ENCODE measurements around the gene ADARB1. TPM values are rescaled to one million over a fixed set of nuclear protein-coding genes. Genes with fewer than 3 reads are reported as not detected.

The ADARB1 gene
- total and polyA plus RNA-seq, 2 experiments from 2014 or later: 4.8 to 14.8 TPM

DNA sequence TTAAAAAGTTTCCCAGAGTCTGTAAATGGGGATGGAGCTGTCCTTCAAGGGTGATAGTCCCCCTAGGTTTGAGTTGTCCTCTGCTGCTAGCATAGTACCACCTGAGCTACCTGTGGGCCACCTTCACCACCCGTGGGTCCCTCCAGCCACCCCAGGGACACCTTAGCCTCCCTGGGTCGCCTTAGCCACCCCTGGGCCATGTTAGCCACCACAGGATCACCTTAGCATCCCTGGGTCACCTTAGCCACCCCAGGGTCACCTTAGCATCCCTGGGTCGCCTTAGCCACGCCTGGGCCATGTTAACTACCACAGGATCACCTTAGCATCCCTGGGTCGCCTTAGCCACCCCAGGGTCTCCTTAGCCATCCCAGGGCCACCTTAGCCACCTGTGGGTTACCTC is 67.1 kb downstream of the ADARB1 start (continued):
- TF ChIP-seq STAT1 (IDR thresholded peaks at IDR 0.05; ENCODE audit: unreplicated experiment): no peak
- TF ChIP-seq NANOG (IDR thresholded peaks at IDR 0.05; ENCODE audit: borderline replicate concordance): no peak

DNA sequence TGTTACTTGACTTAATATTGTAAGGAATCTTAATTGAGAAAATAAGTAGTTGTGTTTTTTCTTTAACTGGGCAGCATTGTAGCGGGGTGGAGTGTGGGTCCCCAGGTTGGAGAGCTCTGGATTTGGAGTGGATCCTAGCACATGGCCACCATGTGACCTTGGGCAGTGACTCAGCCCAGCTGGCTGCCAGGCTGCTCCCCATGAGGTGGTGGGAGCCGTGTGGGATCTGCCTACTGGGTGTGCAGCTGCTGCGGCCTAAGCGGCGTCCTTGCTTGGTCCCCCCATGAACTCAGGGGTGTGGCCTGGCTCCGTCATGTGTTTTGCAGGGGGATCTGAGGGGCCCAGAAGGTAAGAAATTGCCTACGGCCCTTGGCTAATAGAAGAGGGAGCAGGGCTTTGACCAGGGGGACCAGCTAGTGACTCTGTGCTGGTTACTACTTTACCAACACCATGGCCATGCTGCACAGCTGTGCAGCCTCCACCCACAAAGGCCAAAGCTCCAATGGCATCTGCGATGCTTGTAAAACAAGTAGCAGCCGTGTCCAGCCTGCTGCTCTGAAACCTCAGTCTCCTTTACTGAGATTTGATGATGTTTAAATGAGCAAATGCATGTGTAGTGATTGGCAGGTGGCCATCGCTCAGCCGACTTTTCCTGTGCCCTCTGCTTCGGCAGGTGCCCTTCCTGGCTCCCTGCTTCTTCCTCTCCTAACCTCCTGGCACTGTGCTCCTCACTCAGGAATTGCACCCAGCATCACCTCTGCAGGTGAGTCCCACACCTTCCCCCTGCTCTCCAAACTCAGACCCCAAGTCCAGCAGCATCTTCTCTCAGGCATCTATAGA is 68.3 kb downstream of the ADARB1 start:
- no peak for ATAC-seq
- DNase-seq (ENCODE audit: low spot score): no peak
- H3K36me3 ChIP-seq (ENCODE audit: insufficient read depth): no peaks in the 10 kb centered on the region
- H3F3A ChIP-seq (replicated peaks; ENCODE audit: low read depth): no peaks in the 10 kb centered on the region
- Mint-ChIP-seq H3K27ac (no peak overlapping the region), H3K4me3 (no peak overlapping the region), H3K4me1 (no peaks in the 10 kb centered on the region; the same call in 2 of the 3 replicates), H3K36me3 (ENCODE audit: low read depth) (no peaks in the 10 kb centered on the region), H3K27me3 (ENCODE audit: insufficient read depth, low read depth, poor library complexity) (peaks cover 6% of the 10 kb centered on the region), H3K9me3 (no peaks in the 10 kb centered on the region)
- no peak overlapping the region for H3K27ac ChIP-seq (ENCODE audit: low read depth)
- no peak overlapping the region for H3K4me3 ChIP-seq
- H3K4me1 ChIP-seq (ENCODE audit: insufficient read depth): no peaks in the 10 kb centered on the region
- no peak overlapping the region for H2AFZ ChIP-seq
- no peaks in the 10 kb centered on the region for H3K27me3 ChIP-seq (ENCODE audit: insufficient read depth)
- no peak overlapping the region for H3K4me2 ChIP-seq
- TF ChIP-seq STAT1 (IDR thresholded peaks at IDR 0.05; ENCODE audit: unreplicated experiment): no peak
- TF ChIP-seq EZH2 (IDR thresholded peaks at IDR 0.05; ENCODE audit: low read depth, unreplicated experiment): no peak
- no peak for TF ChIP-seq POLR2AphosphoS5 (IDR thresholded peaks at IDR 0.05; ENCODE audit: low read depth)
- TF ChIP-seq, protein P1, sequence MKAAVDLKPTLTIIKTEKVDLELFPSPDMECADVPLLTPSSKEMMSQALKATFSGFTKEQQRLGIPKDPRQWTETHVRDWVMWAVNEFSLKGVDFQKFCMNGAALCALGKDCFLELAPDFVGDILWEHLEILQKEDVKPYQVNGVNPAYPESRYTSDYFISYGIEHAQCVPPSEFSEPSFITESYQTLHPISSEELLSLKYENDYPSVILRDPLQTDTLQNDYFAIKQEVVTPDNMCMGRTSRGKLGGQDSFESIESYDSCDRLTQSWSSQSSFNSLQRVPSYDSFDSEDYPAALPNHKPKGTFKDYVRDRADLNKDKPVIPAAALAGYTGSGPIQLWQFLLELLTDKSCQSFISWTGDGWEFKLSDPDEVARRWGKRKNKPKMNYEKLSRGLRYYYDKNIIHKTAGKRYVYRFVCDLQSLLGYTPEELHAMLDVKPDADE (IDR thresholded peaks at IDR 0.05): no peak
- no peak for TF ChIP-seq NANOG (IDR thresholded peaks at IDR 0.05; ENCODE audit: borderline replicate concordance)
- TF ChIP-seq ZNF114 (CRISPR knock-in tag; IDR thresholded peaks at IDR 0.05): no peak
- TF ChIP-seq, protein P2, sequence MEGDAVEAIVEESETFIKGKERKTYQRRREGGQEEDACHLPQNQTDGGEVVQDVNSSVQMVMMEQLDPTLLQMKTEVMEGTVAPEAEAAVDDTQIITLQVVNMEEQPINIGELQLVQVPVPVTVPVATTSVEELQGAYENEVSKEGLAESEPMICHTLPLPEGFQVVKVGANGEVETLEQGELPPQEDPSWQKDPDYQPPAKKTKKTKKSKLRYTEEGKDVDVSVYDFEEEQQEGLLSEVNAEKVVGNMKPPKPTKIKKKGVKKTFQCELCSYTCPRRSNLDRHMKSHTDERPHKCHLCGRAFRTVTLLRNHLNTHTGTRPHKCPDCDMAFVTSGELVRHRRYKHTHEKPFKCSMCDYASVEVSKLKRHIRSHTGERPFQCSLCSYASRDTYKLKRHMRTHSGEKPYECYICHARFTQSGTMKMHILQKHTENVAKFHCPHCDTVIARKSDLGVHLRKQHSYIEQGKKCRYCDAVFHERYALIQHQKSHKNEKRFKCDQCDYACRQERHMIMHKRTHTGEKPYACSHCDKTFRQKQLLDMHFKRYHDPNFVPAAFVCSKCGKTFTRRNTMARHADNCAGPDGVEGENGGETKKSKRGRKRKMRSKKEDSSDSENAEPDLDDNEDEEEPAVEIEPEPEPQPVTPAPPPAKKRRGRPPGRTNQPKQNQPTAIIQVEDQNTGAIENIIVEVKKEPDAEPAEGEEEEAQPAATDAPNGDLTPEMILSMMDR (conservative IDR thresholded peaks at IDR 0.05; ENCODE audit: low read depth in 2 of 2): no peak
- TF ChIP-seq ZNF331 (CRISPR knock-in tag; IDR thresholded peaks at IDR 0.05; ENCODE audit: low read depth): no peak
- no peak for TF ChIP-seq CREB1 (CRISPR knock-in tag; IDR thresholded peaks at IDR 0.05; ENCODE audit: low read depth)
- H4K20me1 ChIP-seq (replicated peaks; ENCODE audit: insufficient read depth): 0 out of 2 replicates have a peak, but pooled peaks cover 4% of the 10 kb centered on the region
- H3K9me2 ChIP-seq (ENCODE audit: insufficient read depth): no peaks in the 10 kb centered on the region
- H3K79me2 ChIP-seq (replicated peaks; ENCODE audit: insufficient read depth): no peaks in the 10 kb centered on the region

DNA sequence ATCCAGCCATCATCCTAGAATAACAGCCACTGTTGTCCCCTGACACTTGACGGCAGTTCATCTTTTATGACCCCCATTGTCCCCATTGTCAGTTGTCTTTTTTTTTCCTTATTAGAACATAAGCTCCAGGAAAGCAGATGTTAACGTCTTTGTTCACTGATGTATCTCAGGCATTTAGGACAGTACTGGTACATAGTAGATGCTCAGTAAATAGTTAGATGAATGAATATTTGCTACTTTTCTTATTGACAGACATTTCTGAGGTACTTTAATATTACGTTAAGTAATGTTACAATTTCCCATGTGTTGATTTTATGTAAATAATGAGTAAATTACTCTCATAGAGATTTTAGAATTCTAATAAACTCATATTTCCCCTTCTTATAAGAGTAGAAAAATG is 69.5 kb downstream of the ADARB1 start:
- H3K4me3 Mint-ChIP-seq: no peak overlapping the region
- TF ChIP-seq, protein P3, sequence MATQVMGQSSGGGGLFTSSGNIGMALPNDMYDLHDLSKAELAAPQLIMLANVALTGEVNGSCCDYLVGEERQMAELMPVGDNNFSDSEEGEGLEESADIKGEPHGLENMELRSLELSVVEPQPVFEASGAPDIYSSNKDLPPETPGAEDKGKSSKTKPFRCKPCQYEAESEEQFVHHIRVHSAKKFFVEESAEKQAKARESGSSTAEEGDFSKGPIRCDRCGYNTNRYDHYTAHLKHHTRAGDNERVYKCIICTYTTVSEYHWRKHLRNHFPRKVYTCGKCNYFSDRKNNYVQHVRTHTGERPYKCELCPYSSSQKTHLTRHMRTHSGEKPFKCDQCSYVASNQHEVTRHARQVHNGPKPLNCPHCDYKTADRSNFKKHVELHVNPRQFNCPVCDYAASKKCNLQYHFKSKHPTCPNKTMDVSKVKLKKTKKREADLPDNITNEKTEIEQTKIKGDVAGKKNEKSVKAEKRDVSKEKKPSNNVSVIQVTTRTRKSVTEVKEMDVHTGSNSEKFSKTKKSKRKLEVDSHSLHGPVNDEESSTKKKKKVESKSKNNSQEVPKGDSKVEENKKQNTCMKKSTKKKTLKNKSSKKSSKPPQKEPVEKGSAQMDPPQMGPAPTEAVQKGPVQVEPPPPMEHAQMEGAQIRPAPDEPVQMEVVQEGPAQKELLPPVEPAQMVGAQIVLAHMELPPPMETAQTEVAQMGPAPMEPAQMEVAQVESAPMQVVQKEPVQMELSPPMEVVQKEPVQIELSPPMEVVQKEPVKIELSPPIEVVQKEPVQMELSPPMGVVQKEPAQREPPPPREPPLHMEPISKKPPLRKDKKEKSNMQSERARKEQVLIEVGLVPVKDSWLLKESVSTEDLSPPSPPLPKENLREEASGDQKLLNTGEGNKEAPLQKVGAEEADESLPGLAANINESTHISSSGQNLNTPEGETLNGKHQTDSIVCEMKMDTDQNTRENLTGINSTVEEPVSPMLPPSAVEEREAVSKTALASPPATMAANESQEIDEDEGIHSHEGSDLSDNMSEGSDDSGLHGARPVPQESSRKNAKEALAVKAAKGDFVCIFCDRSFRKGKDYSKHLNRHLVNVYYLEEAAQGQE (IDR thresholded peaks at IDR 0.05; ENCODE audit: unreplicated experiment): no peak
- TF ChIP-seq EZH2phosphoT487 (IDR thresholded peaks at IDR 0.05; ENCODE audit: unreplicated experiment) (no peak), STAT1 (IDR thresholded peaks at IDR 0.05; ENCODE audit: unreplicated experiment) (no peak), JUNB (IDR thresholded peaks at IDR 0.05; ENCODE audit: unreplicated experiment) (no peak), ZNF331 (CRISPR knock-in tag; IDR thresholded peaks at IDR 0.05; ENCODE audit: low read depth) (no peak), EZH2 (IDR thresholded peaks at IDR 0.05; ENCODE audit: low read depth, unreplicated experiment) (no peak), ZNF114 (CRISPR knock-in tag; IDR thresholded peaks at IDR 0.05) (no peak)
- TF ChIP-seq, protein P1 (IDR thresholded peaks at IDR 0.05): no peak

More for the DNA sequence above, 69.5 kb downstream of the ADARB1 start:
- Histone ChIP-seq H3K9me2 (ENCODE audit: insufficient read depth) (no peaks in the 10 kb centered on the region), H2AFZ (no peak overlapping the region), H4K20me1 (replicated peaks; ENCODE audit: insufficient read depth) (no peaks in the 10 kb centered on the region), H3K36me3 (ENCODE audit: insufficient read depth) (no peaks in the 10 kb centered on the region), H3K4me1 (ENCODE audit: insufficient read depth) (no peaks in the 10 kb centered on the region), H3K4me2 (no peak overlapping the region), H3K27ac (ENCODE audit: low read depth) (no peak overlapping the region), H3K79me2 (replicated peaks; ENCODE audit: insufficient read depth) (no peaks in the 10 kb centered on the region), H3F3A (replicated peaks; ENCODE audit: low read depth) (no peaks in the 10 kb centered on the region), H3K4me3 (no peak overlapping the region), H3K27me3 (ENCODE audit: insufficient read depth) (no peaks in the 10 kb centered on the region)
- no peak for DNase-seq (ENCODE audit: low spot score)
- no peaks in the 10 kb centered on the region for H3K36me3 Mint-ChIP-seq (ENCODE audit: low read depth)
- ATAC-seq: no peak
- H3K9me3 Mint-ChIP-seq: no peaks in the 10 kb centered on the region
- H3K4me1 Mint-ChIP-seq: no peaks in the 10 kb centered on the region; the same call in 2 of the 3 replicates
- H3K27me3 Mint-ChIP-seq (ENCODE audit: insufficient read depth, low read depth, poor library complexity): peaks cover 3% of the 10 kb centered on the region
- no peak overlapping the region for H3K27ac Mint-ChIP-seq
